ENCODE data around the gene TRIM66. TPM values are rescaled to one million over a fixed set of nuclear protein-coding genes. Genes with fewer than 3 reads are reported as not detected.
A peak's percentile ranks its signal among the peaks of the same experiment; 100 is the strongest.

TRIM66 gene
- total RNA-seq, 2 experiments from 2014 or later = 24.7 to 28.4 TPM

- Mint-ChIP-seq H3K27me3 (no peaks in the 10 kb centered on the region), H3K36me3 (ENCODE audit: low read depth) (peaks cover 79% of the 10 kb centered on the region), H3K4me3 (peak overlapping the region; percentile 93), H3K27ac (peak overlapping the region; percentile 97), H3K4me1 (ENCODE audit: low read depth) (peaks cover 45% of the 10 kb centered on the region), H3K9me3 (no peaks in the 10 kb centered on the region)
- no peak for TF ChIP-seq CTCF (IDR thresholded peaks at IDR 0.05)
- intact Hi-C loops (cut with micrococcal nuclease) = loop anchor here (5.0 kb wide), 1 partner anchor 274 kb away; the partner anchor contains the start of gene TMEM9B
- DNase-seq (peak; percentile 91), ATAC-seq (peak; percentile 91)
- POLR2A ChIA-PET = interaction anchor here (0.7 to 2.1 kb wide), 11 partner anchors 9 to 445 kb away, joined by 3 to 9 read pairs (median 3); no protein-coding TSS in a partner anchor
- CTCF ChIA-PET = interaction anchor here (0.6 to 1.2 kb wide), 6 partner anchors 11 to 420 kb away, joined by 3 to 5 read pairs (median 3); no protein-coding TSS in a partner anchor
Measured at GRCh38 chr11:8688414-8689362, 6.2 kb upstream of the TRIM66 start.

GRCh38 chr11:8686325-8686724 is 3.9 kb upstream of the TRIM66 start:
- TF ChIP-seq CTCF (IDR thresholded peaks at IDR 0.05) = no peak
- peaks cover 49% of the 10 kb centered on the region for H3K4me1 Mint-ChIP-seq (ENCODE audit: low read depth)
- POLR2A ChIA-PET = interaction anchor here (0.5 to 1.1 kb wide), 5 partner anchors 58 to 377 kb away, joined by 3 to 4 read pairs (median 3); partner anchors contain the start of gene TMEM9B
- ATAC-seq (no peak), DNase-seq (no peak)
- H3K27ac Mint-ChIP-seq = peak overlapping the region; percentile 97
- no peaks in the 10 kb centered on the region for H3K27me3 Mint-ChIP-seq
- CTCF ChIA-PET = no interaction called here
- intact Hi-C loops (cut with micrococcal nuclease) = loop anchor here (5.0 kb wide), 1 partner anchor 276 kb away; the partner anchor contains the start of gene TMEM9B
- peak overlapping the region; percentile 93 for H3K4me3 Mint-ChIP-seq
- H3K9me3 Mint-ChIP-seq = no peaks in the 10 kb centered on the region
- H3K36me3 Mint-ChIP-seq (ENCODE audit: low read depth) = peaks cover 83% of the 10 kb centered on the region

- peaks cover 50% of the 10 kb centered on the region for H3K4me1 Mint-ChIP-seq (ENCODE audit: low read depth)
- intact Hi-C loops (cut with micrococcal nuclease) = loop anchor here (5.0 kb wide), 1 partner anchor 276 kb away; the partner anchor contains the start of gene TMEM9B
- peak overlapping the region; percentile 93 for H3K4me3 Mint-ChIP-seq
- ATAC-seq (no peak), DNase-seq (no peak)
- H3K36me3 Mint-ChIP-seq (ENCODE audit: low read depth) = peaks cover 81% of the 10 kb centered on the region
- CTCF ChIA-PET = no interaction called here
- no peaks in the 10 kb centered on the region for H3K27me3 Mint-ChIP-seq
- no peak for TF ChIP-seq CTCF (IDR thresholded peaks at IDR 0.05)
- H3K27ac Mint-ChIP-seq = peak overlapping the region; percentile 97
- H3K9me3 Mint-ChIP-seq = no peaks in the 10 kb centered on the region
- POLR2A ChIA-PET = interaction anchor here (1.1 kb wide), 1 partner anchor 278 kb away, joined by 3 read pairs; the partner anchor contains the start of gene TMEM9B
Measured at GRCh38 chr11:8685820-8686219, 3.4 kb upstream of the TRIM66 start.

- no peaks in the 10 kb centered on the region for H3K9me3 Mint-ChIP-seq
- TF ChIP-seq CTCF (IDR thresholded peaks at IDR 0.05) = no peak
- ChIA-PET CTCF (no interaction called here), POLR2A (interaction anchor here (1.2 kb wide), 1 partner anchor 8 kb away, joined by 4 read pairs; no protein-coding TSS in a partner anchor)
- peaks cover 84% of the 10 kb centered on the region for H3K36me3 Mint-ChIP-seq (ENCODE audit: low read depth)
- DNase-seq (no peak), ATAC-seq (no peak)
- intact Hi-C loops (cut with micrococcal nuclease) = loop anchor here (5.0 kb wide), 1 partner anchor 277 kb away; the partner anchor contains the start of gene TMEM9B
- H3K4me3 Mint-ChIP-seq = peak overlapping the region; percentile 93
- no peaks in the 10 kb centered on the region for H3K27me3 Mint-ChIP-seq
- peaks cover 54% of the 10 kb centered on the region for H3K4me1 Mint-ChIP-seq (ENCODE audit: low read depth)
- peak overlapping the region; percentile 97 for H3K27ac Mint-ChIP-seq
Measured at GRCh38 chr11:8685306-8685705, 2.8 kb upstream of the TRIM66 start.

Measured in activated CD8-positive, alpha-beta T cell treated with anti-CD3 and anti-CD28 coated beads for 36 hours (primary cell).